ENCODE measurements around the gene IMMP2L.
A peak's percentile ranks its signal among the peaks of the same experiment; 100 is the strongest.
"Not testable (repeated sequence)": the region's sequence is repeated elsewhere in the genome, so short reads cannot be mapped to it uniquely, and the experiment has no call there.

The IMMP2L gene

GRCh38 chr7:111356941-111357340 is 205.4 kb downstream of the IMMP2L start:
- no peak for TF ChIP-seq JUND (IDR thresholded peaks at IDR 0.05; ENCODE audit: low read depth)
- DNase-seq (ENCODE audit: low read depth in 1 of 2, low spot score in 1 of 2), result no peak
- in situ Hi-C loops (cut with HindIII; ENCODE audit: low pct_unique_long_range_greater_than_20kb, low sequenced_read_pairs), result no loop called here

GRCh38 chr7:111352319-111352718 is 210.0 kb downstream of the IMMP2L start:
- TF ChIP-seq JUND (IDR thresholded peaks at IDR 0.05; ENCODE audit: low read depth), result no peak
- DNase-seq (ENCODE audit: low read depth in 1 of 2, low spot score in 1 of 2), result no peak
- in situ Hi-C loops (cut with HindIII; ENCODE audit: low pct_unique_long_range_greater_than_20kb, low sequenced_read_pairs), result no loop called here

- DNase-seq (ENCODE audit: low read depth in 1 of 2, low spot score in 1 of 2), result no peak
- no peak for TF ChIP-seq JUND (IDR thresholded peaks at IDR 0.05; ENCODE audit: low read depth)
- in situ Hi-C loops (cut with HindIII; ENCODE audit: low pct_unique_long_range_greater_than_20kb, low sequenced_read_pairs), result no loop called here
Measured at GRCh38 chr7:111346219-111346618, 216.1 kb downstream of the IMMP2L start.

DNA sequence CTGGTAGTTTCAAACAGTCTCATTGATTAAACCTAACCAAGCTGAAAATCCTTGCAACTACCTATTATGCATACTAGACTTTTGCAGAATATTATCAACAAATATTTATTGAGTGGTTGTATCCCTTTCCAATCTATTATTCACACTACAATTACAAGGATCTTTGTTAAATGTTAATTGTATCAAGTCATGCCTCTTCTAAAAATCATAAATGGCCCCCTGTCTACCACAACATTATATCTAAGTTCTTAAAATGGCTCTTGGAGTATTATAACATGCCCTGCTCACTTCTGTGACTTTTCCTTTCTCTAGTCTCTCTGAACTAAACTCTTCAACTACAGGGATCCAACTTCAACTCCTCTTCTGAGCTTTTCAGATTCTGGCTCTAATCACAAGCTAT is 219.3 kb downstream of the IMMP2L start:
- TF ChIP-seq JUND (IDR thresholded peaks at IDR 0.05; ENCODE audit: low read depth), result no peak
- in situ Hi-C loops (cut with HindIII; ENCODE audit: low pct_unique_long_range_greater_than_20kb, low sequenced_read_pairs), result no loop called here
- DNase-seq (ENCODE audit: low read depth in 1 of 2, low spot score in 1 of 2), result no peak

DNA sequence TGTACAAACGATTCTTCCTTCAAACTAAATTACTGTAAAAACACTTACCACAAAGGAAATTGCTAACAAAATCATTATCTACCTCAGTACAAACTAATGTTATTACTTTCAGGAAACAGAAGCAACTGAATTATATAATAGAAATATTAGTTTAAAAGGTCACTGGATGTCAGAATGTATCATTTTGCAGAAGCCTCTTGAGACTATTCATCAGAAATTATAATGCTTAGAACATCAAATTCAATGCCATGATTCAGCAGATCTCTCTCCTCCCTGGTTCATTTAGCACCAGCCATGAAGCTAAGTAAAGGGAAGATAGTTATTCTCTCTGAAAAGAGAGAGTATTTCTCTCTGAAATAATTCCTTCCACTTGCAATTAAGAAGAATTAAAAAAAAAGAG is 223.3 kb downstream of the IMMP2L start:
- TF ChIP-seq JUND (IDR thresholded peaks at IDR 0.05; ENCODE audit: low read depth), result no peak
- in situ Hi-C loops (cut with HindIII; ENCODE audit: low pct_unique_long_range_greater_than_20kb, low sequenced_read_pairs), result no loop called here
- no peak for DNase-seq (ENCODE audit: low read depth in 1 of 2, low spot score in 1 of 2)

DNA sequence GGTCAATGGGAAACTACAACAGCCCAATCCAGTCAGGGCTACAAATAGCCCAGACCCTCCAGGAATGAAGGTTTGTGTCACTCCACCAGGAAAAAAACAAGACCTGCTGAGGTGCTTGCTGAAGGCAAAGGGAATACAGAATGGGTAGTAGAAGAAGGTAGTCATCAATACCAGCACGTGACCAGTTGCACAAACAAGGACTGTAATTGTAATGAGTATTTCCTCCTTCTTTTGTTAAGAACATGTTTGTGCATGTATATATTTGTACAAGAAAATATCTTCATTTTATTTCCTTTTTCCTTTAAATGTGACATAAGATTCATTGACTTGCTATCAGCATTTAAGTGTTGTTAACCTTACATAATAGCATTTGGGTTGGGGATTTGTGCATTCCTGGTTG is 229.3 kb downstream of the IMMP2L start:
- DNase-seq (ENCODE audit: low read depth in 1 of 2, low spot score in 1 of 2), result no peak
- no peak for TF ChIP-seq JUND (IDR thresholded peaks at IDR 0.05; ENCODE audit: low read depth)
- in situ Hi-C loops (cut with HindIII; ENCODE audit: low pct_unique_long_range_greater_than_20kb, low sequenced_read_pairs), result no loop called here

GRCh38 chr7:111330235-111330523 is 232.1 kb downstream of the IMMP2L start:
- in situ Hi-C loops (cut with HindIII; ENCODE audit: low pct_unique_long_range_greater_than_20kb, low sequenced_read_pairs), result no loop called here
- DNase-seq (ENCODE audit: low read depth in 1 of 2, low spot score in 1 of 2), result no peak
- no peak for TF ChIP-seq JUND (IDR thresholded peaks at IDR 0.05; ENCODE audit: low read depth)

- TF ChIP-seq JUND (IDR thresholded peaks at IDR 0.05; ENCODE audit: low read depth), result no peak
- DNase-seq (ENCODE audit: low read depth in 1 of 2, low spot score in 1 of 2), result no peak
- in situ Hi-C loops (cut with HindIII; ENCODE audit: low pct_unique_long_range_greater_than_20kb, low sequenced_read_pairs), result no loop called here
Measured at GRCh38 chr7:111329367-111330234, 232.7 kb downstream of the IMMP2L start.

DNA sequence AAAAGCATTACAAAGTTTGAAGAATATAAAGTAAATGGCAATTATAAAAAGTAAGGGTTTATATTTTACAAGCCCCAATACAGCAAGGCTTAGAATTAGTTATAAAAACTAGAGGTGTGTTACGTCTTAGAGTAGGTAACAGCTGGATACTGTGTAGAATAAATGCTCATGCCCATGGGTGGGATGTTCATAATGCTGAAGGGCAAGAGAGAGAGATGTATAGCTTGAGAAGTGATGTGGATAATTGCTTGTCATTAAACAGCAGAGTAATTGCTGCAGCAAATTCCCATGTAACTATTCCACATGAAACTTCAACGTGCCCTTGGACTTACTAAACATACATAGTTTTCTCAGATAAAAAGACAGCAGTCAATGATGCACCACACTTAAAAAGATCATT is 233.8 kb downstream of the IMMP2L start:
- in situ Hi-C loops (cut with HindIII; ENCODE audit: low pct_unique_long_range_greater_than_20kb, low sequenced_read_pairs), result no loop called here
- no peak for TF ChIP-seq JUND (IDR thresholded peaks at IDR 0.05; ENCODE audit: low read depth)
- no peak for DNase-seq (ENCODE audit: low read depth in 1 of 2, low spot score in 1 of 2)

GRCh38 chr7:111324776-111325175 is 237.5 kb downstream of the IMMP2L start:
- in situ Hi-C loops (cut with HindIII; ENCODE audit: low pct_unique_long_range_greater_than_20kb, low sequenced_read_pairs), result no loop called here
- no peak for TF ChIP-seq JUND (IDR thresholded peaks at IDR 0.05; ENCODE audit: low read depth)

DNA sequence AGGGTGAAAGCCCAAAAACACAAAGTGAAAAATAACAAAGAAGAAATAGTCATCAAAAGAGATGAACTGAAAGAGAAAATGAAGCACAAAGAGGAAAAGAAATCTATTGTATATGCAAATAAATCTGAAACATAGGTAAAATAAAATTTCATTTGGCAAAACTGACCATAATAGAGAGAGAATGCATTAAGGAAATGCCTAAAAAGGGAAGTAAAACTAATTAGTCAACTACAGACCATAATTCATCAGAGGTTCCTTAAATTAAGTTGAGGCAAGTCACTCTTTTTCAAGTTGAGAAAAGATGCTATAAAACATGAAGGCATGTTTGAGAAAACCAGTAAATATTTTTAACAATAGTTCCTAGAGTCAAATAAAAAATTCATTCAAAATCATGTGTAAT is 238.1 kb downstream of the IMMP2L start:
- in situ Hi-C loops (cut with HindIII; ENCODE audit: low pct_unique_long_range_greater_than_20kb, low sequenced_read_pairs), result no loop called here
- no peak for DNase-seq (ENCODE audit: low read depth in 1 of 2, low spot score in 1 of 2)
- no peak for TF ChIP-seq JUND (IDR thresholded peaks at IDR 0.05; ENCODE audit: low read depth)

More at GRCh38 chr7:111324776-111325175, 237.5 kb downstream of the IMMP2L start:
- no peak for DNase-seq (ENCODE audit: low read depth in 1 of 2, low spot score in 1 of 2)

DNA sequence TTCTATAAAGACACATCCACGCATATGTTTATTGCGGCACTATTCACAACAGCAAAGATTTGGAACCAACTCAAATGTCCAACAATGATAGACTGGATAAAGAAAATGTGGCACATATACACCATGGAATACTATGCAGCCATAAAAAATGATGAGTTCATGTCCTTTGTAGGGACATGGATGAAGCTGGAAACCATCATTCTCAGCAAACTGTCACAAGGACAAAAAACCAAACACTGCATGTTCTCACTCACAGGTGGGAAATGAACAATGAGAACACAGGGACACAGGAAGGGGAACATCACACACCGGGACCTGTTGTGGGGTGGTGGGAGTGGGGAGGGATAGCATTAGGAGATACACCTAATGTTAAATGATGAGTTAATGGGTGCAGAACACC is 238.6 kb downstream of the IMMP2L start:
- DNase-seq (ENCODE audit: low read depth in 1 of 2, low spot score in 1 of 2); in situ Hi-C loops (cut with HindIII; ENCODE audit: low pct_unique_long_range_greater_than_20kb, low sequenced_read_pairs): not testable (repeated sequence)

- in situ Hi-C loops (cut with HindIII; ENCODE audit: low pct_unique_long_range_greater_than_20kb, low sequenced_read_pairs), result no loop called here
- TF ChIP-seq JUND (IDR thresholded peaks at IDR 0.05; ENCODE audit: low read depth), result no peak
Measured at GRCh38 chr7:111320133-111320532, 242.2 kb downstream of the IMMP2L start.

GRCh38 chr7:111312966-111313365 is 249.3 kb downstream of the IMMP2L start:
- TF ChIP-seq JUND (IDR thresholded peaks at IDR 0.05; ENCODE audit: low read depth), result no peak
- in situ Hi-C loops (cut with HindIII; ENCODE audit: low pct_unique_long_range_greater_than_20kb, low sequenced_read_pairs), result no loop called here
- DNase-seq (ENCODE audit: low read depth in 1 of 2, low spot score in 1 of 2), result peak in 1 of 2 experiments; percentile 18

More at GRCh38 chr7:111320133-111320532, 242.2 kb downstream of the IMMP2L start:
- no peak for DNase-seq (ENCODE audit: low read depth in 1 of 2, low spot score in 1 of 2)
